GM12874 (cell line): ENCODE measurements around the gene LCN12.

Source experiments
- CTCF ChIP-seq: IDR thresholded peaks from 2 replicates; pipeline ENCODE4 v1.5.1; 2011; ENCODE audit warnings: low read depth, mild to moderate bottlenecking, control low read depth, low read length, moderate library complexity; ENCODE audit not compliant: insufficient read depth

The LCN12 gene

GRCh38 chr9:136913701-136914438, 38.2 kb upstream of the LCN12 start:
- no peak for TF ChIP-seq CTCF

GRCh38 chr9:136915632-136916329, 36.3 kb upstream of the LCN12 start:
- TF ChIP-seq CTCF, result no peak

- no peak for TF ChIP-seq CTCF
Measured at GRCh38 chr9:136916330-136917184, 35.5 kb upstream of the LCN12 start.

DNA sequence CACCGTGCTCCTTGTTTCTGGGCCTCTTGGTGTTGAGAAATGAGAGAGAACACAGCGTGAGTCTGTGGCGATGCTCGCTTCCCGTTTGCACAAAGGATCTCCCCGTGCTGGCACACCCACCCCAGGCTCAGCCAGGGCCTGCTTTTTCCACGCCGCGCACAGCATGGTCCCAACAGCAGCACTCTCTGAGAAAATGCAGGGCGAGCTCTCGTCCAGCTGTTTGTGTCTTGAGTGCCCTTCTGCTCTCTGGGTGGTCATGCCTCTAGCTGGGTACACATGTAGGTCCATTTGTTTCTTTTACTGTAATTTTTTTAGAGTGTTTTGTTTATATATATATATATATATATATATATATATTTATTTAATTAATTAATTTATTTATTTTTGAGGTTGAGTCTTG, 34.2 kb upstream of the LCN12 start:
- no peak for TF ChIP-seq CTCF

- no peak for TF ChIP-seq CTCF
Measured at GRCh38 chr9:136920069-136920468, 32.0 kb upstream of the LCN12 start.

GRCh38 chr9:136920734-136921231, 31.3 kb upstream of the LCN12 start:
- no peak for TF ChIP-seq CTCF

DNA sequence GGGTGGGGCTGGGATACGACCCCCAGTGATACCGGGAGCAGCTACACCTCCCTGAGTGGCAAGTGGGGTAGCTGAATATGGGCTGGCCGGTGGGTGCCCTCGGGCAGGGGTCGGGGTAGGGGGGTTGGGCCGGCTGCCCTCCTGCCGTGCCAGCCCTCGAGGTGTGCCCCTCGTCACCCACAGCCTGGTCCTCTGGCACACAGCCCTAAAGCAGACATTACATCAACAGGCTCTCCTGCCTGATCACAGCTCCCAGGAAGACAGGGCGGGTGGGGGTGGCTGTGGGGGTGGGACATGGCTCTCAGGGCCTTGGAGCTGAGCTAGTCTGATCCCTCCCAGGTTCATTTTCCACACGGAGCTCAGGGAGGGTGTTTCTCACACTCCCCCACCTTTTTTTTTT, 30.8 kb upstream of the LCN12 start:
- TF ChIP-seq CTCF, result no peak
